Esophagus (tissue), 2 donors: ENCODE data around the gene CD3G. TPM values are rescaled to one million over a fixed set of nuclear protein-coding genes. Genes with fewer than 3 reads are reported as not detected.

Experiments
- H3K27ac ChIP-seq, 2 donors: one replicate each; pipeline ENCODE4 v1.5.1; 2013; ENCODE audit warnings: low read depth in 2 of 2, mild to moderate bottlenecking in 2 of 2, inconsistent platforms in 1 of 2, low read length in 1 of 2, moderate library complexity in 1 of 2
- H3K27me3 ChIP-seq, 2 donors: one replicate each; pipeline ENCODE4 v1.6.1; 2013; ENCODE audit warnings: low read length in 2 of 2, control low read depth in 1 of 2, mild to moderate bottlenecking in 1 of 2; ENCODE audit not compliant: insufficient read depth in 2 of 2, control insufficient read depth in 1 of 2
- H3K36me3 ChIP-seq, 2 donors: one replicate each; pipeline ENCODE4 v1.6.1; 2013; ENCODE audit warnings: low read length in 1 of 2; ENCODE audit not compliant: control insufficient read depth in 2 of 2, insufficient read depth in 2 of 2
- H3K4me1 ChIP-seq, 2 donors: one replicate each; pipeline ENCODE4 v1.6.1; 2013; ENCODE audit warnings: low read length in 1 of 2; ENCODE audit not compliant: control insufficient read depth in 2 of 2, insufficient read depth in 2 of 2
- H3K4me3 ChIP-seq, 2 donors: one replicate each; pipeline ENCODE4 v1.5.1; 2013; ENCODE audit warnings: low read length in 2 of 2, mild to moderate bottlenecking in 2 of 2, low read depth in 1 of 2, moderate library complexity in 1 of 2
- H3K9me3 ChIP-seq, 2 donors: one replicate each; pipeline ENCODE4 v1.6.1; 2013; ENCODE audit warnings: mild to moderate bottlenecking in 2 of 2, low read depth in 1 of 2, low read length in 1 of 2, moderate library complexity in 1 of 2; ENCODE audit not compliant: control insufficient read depth in 2 of 2, insufficient read depth in 1 of 2
- WGBS, 2 donors: extraction: QIAGEN DNeasy Blood & Tissue Kit; methylation state at CpG; one replicate each; pipeline ENCODE4 v1.1.7; 2013; 5-methylcytosine and 5-hydroxymethylcytosine counted together
- polyA plus RNA-seq, 2 donors: library from polyadenylated mRNA; stranded (reverse); fragments of 200-250 nt; gene quantifications; one replicate each; pipeline ENCODE4 v1.2.3, GENCODE V29; 2013
- donor health status: healthy with polysubstance abuse.
- donor health status: Bipolar disorder and iron deficiency.

CD3G gene
- polyA plus RNA-seq, 2 donors, result 0.24 to 0.45 TPM

GRCh38 chr11:118341261-118341660, 2.9 kb upstream of the CD3G start:
- Histone ChIP-seq H3K27me3 (no peaks in the 10 kb centered on the region), H3K36me3 (no peaks in the 10 kb centered on the region), H3K4me1 (peaks cover 0 to 7% of the 10 kb centered on the region in 2 donors), H3K4me3 (peak overlapping the region in 1 of 2 donors; percentile 9), H3K27ac (no peak overlapping the region), H3K9me3 (no peaks in the 10 kb centered on the region)
- 83 to 89% methylated on average over 3 of the region's 3 CpGs for WGBS, 2 donors

- H3K4me3 ChIP-seq, result peak overlapping the region; percentile 10 to 36
- peak overlapping the region in 1 of 2 donors; percentile 51 for H3K27ac ChIP-seq
- no peaks in the 10 kb centered on the region for H3K9me3 ChIP-seq
- peaks cover 0 to 7% of the 10 kb centered on the region in 2 donors for H3K4me1 ChIP-seq
- 65 to 80% methylated on average over 5 of the region's 5 CpGs for WGBS, 2 donors
- H3K27me3 ChIP-seq, result no peaks in the 10 kb centered on the region
- H3K36me3 ChIP-seq, result no peaks in the 10 kb centered on the region
These were observed 2.2 kb upstream of the CD3G start for GRCh38 chr11:118341815-118342489.

GRCh38 chr11:118342503-118343161, 1.5 kb upstream of the CD3G start, which contains the start of gene CD3D:
CD3D (minus strand) TSS chr11:118342705; CDS start chr11:118342607, 98 bp downstream.
- 73 to 78% methylated on average over 13 of the region's 13 CpGs for WGBS, 2 donors
- Histone ChIP-seq H3K4me3 (peak within 1 kb of the TSS; percentile 10 to 36), H3K27me3 (no peaks in the 10 kb centered on the region), H3K4me1 (peaks cover 0 to 7% of the 10 kb centered on the region in 2 donors), H3K36me3 (no peaks in the 10 kb centered on the region), H3K27ac (peak within 1 kb of the TSS in 1 of 2 donors; percentile 51), H3K9me3 (no peaks in the 10 kb centered on the region)

GRCh38 chr11:118343248-118343647, 896 bp upstream of the CD3G start:
- WGBS, 2 donors, result 66 to 71% methylated on average over 9 of the region's 9 CpGs
- Histone ChIP-seq H3K9me3 (no peaks in the 10 kb centered on the region), H3K4me3 (no peak overlapping the region), H3K27me3 (no peaks in the 10 kb centered on the region), H3K36me3 (no peaks in the 10 kb centered on the region), H3K27ac (no peak overlapping the region), H3K4me1 (peaks cover 0 to 7% of the 10 kb centered on the region in 2 donors)

GRCh38 chr11:118349475-118349874, 5.3 kb downstream of the CD3G start:
- Histone ChIP-seq H3K27ac (no peak overlapping the region), H3K27me3 (no peaks in the 10 kb centered on the region), H3K4me1 (no peaks in the 10 kb centered on the region), H3K36me3 (no peaks in the 10 kb centered on the region), H3K9me3 (no peaks in the 10 kb centered on the region), H3K4me3 (no peak overlapping the region)
- 56 to 65% methylated on average over 6 of the region's 6 CpGs for WGBS, 2 donors

- H3K9me3 ChIP-seq, result no peaks in the 10 kb centered on the region
These were observed 9.1 kb downstream of the CD3G start for GRCh38 chr11:118353084-118353710.

GRCh38 chr11:118358071-118358470, 13.9 kb downstream of the CD3G start:
- H3K4me3 ChIP-seq, result no peak overlapping the region
- 51 to 56% methylated on average over 3 of the region's 3 CpGs for WGBS, 2 donors
- H3K27me3 ChIP-seq, result no peaks in the 10 kb centered on the region
- H3K9me3 ChIP-seq, result no peaks in the 10 kb centered on the region
- H3K4me1 ChIP-seq, result peaks cover 0 to 2% of the 10 kb centered on the region in 2 donors
- no peak overlapping the region for H3K27ac ChIP-seq
- no peaks in the 10 kb centered on the region for H3K36me3 ChIP-seq

More at GRCh38 chr11:118353084-118353710, 9.1 kb downstream of the CD3G start:
- no peaks in the 10 kb centered on the region for H3K4me1 ChIP-seq
- no peaks in the 10 kb centered on the region for H3K27me3 ChIP-seq
- 10 to 14% methylated on average over 6 of the region's 6 CpGs for WGBS, 2 donors
- no peak overlapping the region for H3K27ac ChIP-seq
- H3K4me3 ChIP-seq, result no peak overlapping the region
- no peaks in the 10 kb centered on the region for H3K36me3 ChIP-seq

GRCh38 chr11:118359295-118359958, 15.3 kb downstream of the CD3G start, which contains the start of gene UBE4A:
UBE4A (plus strand) TSS chr11:118359600; CDS start chr11:118365081, 5,481 bp downstream.
- no peaks in the 10 kb centered on the region for H3K27me3 ChIP-seq
- WGBS, 2 donors, result 3% methylated on average over 33 of the region's 33 CpGs
- H3K36me3 ChIP-seq, result no peaks in the 10 kb centered on the region
- peaks cover 0 to 2% of the 10 kb centered on the region in 2 donors for H3K4me1 ChIP-seq
- peak within 1 kb of the TSS; percentile 40 to 76 for H3K27ac ChIP-seq
- H3K4me3 ChIP-seq, result peak within 1 kb of the TSS; percentile 60 to 99
- no peaks in the 10 kb centered on the region for H3K9me3 ChIP-seq

- Histone ChIP-seq H3K4me3 (no peak overlapping the region), H3K27ac (no peak overlapping the region), H3K27me3 (no peaks in the 10 kb centered on the region), H3K36me3 (peaks cover 2 to 3% of the 10 kb centered on the region in 2 donors), H3K4me1 (peaks cover 0 to 2% of the 10 kb centered on the region in 2 donors), H3K9me3 (no peaks in the 10 kb centered on the region)
- WGBS, 2 donors, result 87 to 96% methylated on average over 3 of the region's 3 CpGs
These were observed 20.9 kb downstream of the CD3G start for GRCh38 chr11:118364956-118365615.
